HG03432 (cell line): ENCODE data around the gene PTPRB.

Experiments used
- ATAC-seq: cut with Tn5 transposase; IDR thresholded peaks from one replicate; pipeline ENCODE4 v1.9.1; 2021; ENCODE audit warnings: mild to moderate bottlenecking, moderate library complexity; ENCODE audit not compliant: unreplicated experiment

PTPRB gene

GRCh38 chr12:70467918-70468733, 169.1 kb downstream of the PTPRB start:
- ATAC-seq = no peak

DNA sequence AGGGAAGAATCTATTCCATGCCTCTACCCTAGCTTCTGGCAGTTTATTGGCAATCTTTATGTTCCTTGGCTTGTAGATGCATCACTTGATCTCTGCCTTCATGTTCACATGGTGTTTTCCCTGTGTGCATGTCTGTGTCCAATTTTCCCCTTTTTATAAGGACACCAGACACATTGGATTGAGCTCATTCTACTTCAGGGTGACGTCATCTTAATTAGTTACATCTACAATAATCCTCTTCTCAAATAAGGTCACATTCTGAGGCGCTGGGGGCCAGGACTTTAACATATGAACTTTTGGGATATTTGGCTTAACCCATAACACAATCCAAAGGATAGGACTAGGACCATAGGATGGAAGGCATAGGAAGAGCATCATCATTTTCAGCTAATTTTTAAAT, 169.8 kb downstream of the PTPRB start:
- ATAC-seq = no peak

DNA sequence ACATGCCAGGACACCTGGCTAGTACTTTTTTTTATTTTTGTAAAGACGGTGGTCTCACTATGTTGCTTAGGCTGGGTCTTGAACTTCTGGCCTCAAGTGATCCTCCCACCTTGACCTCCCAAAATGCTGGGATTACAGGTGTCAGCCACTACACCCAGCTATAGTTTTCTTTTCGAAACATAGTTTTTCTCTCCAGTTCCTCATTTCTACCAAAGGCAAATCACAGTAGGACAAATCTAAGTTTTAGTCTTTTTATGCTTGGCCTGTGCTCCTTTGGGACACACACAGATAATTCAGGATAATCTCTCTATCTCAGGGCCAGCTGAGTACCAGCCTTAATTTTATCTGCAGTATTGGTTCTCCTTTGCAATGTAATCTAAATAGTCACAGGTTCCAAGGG, 170.5 kb downstream of the PTPRB start:
- no peak for ATAC-seq
